ENCODE results near the gene AVEN. TPM values are rescaled to one million over a fixed set of nuclear protein-coding genes. Genes with fewer than 3 reads are reported as not detected.

The AVEN gene
- total RNA-seq, 1 experiment from 2014 or later, result 17.0 TPM

GRCh38 chr15:34043813-34044212 is 4.8 kb upstream of the AVEN start:
- H3K4me3 ChIP-seq (ENCODE audit: low read depth, low read length, poor library complexity, severe bottlenecking), result no peak overlapping the region
- no TSS peak for BruUV-seq (replicated peaks)
- TF ChIP-seq EZH2 (IDR thresholded peaks at IDR 0.05; ENCODE audit: borderline replicate concordance, low read depth, low read length, poor library complexity, severe bottlenecking) (no peak), CTCF (conservative IDR thresholded peaks at IDR 0.05; ENCODE audit: low read depth, low read length) (no peak)
- no peak overlapping the region for H3K27ac ChIP-seq (ENCODE audit: low read depth, low read length, poor library complexity, severe bottlenecking)
- DNase-seq (ENCODE audit: low spot score), result no peak
- intact Hi-C loops (cut with micrococcal nuclease; ENCODE audit: unreplicated experiment), result no loop called here
- no peaks in the 10 kb centered on the region for H3K27me3 ChIP-seq (replicated peaks; ENCODE audit: insufficient read depth, low read depth, low read length, poor library complexity)
- no peaks in the 10 kb centered on the region for H3K36me3 ChIP-seq (ENCODE audit: insufficient read depth, low read length, poor library complexity, severe bottlenecking)
- ChIA-PET POLR2A (ENCODE audit: low non-redundant PET) (no interaction called here), CTCF (no interaction called here)
- H3K9me3 ChIP-seq (ENCODE audit: low read depth, low read length, poor library complexity, severe bottlenecking), result no peaks in the 10 kb centered on the region
- no peaks in the 10 kb centered on the region for H3K4me1 ChIP-seq (ENCODE audit: insufficient read depth, low read length, poor library complexity, severe bottlenecking)

- no peak for DNase-seq (ENCODE audit: low spot score)
- BruUV-seq (replicated peaks), result no TSS peak
These were observed 4.4 kb upstream of the AVEN start for GRCh38 chr15:34043391-34043790.

GRCh38 chr15:34039790-34040113 is 748 bp upstream of the AVEN start:
- DNase-seq (ENCODE audit: low spot score), result no peak
- no TSS peak for BruUV-seq (replicated peaks)
- no peaks in the 10 kb centered on the region for H3K36me3 ChIP-seq (ENCODE audit: insufficient read depth, low read length, poor library complexity, severe bottlenecking)
- intact Hi-C loops (cut with micrococcal nuclease; ENCODE audit: unreplicated experiment), result no loop called here
- no peaks in the 10 kb centered on the region for H3K9me3 ChIP-seq (ENCODE audit: low read depth, low read length, poor library complexity, severe bottlenecking)
- no peak for TF ChIP-seq EZH2 (IDR thresholded peaks at IDR 0.05; ENCODE audit: borderline replicate concordance, low read depth, low read length, poor library complexity, severe bottlenecking)
- TF ChIP-seq CTCF (conservative IDR thresholded peaks at IDR 0.05; ENCODE audit: low read depth, low read length), result no peak
- ChIA-PET CTCF (no interaction called here), POLR2A (ENCODE audit: low non-redundant PET) (no interaction called here)
- H3K27ac ChIP-seq (ENCODE audit: low read depth, low read length, poor library complexity, severe bottlenecking), result no peak overlapping the region
- H3K27me3 ChIP-seq (replicated peaks; ENCODE audit: insufficient read depth, low read depth, low read length, poor library complexity), result no peaks in the 10 kb centered on the region
- no peak overlapping the region for H3K4me3 ChIP-seq (ENCODE audit: low read depth, low read length, poor library complexity, severe bottlenecking)
- H3K4me1 ChIP-seq (ENCODE audit: insufficient read depth, low read length, poor library complexity, severe bottlenecking), result no peaks in the 10 kb centered on the region

More at GRCh38 chr15:34043391-34043790, 4.4 kb upstream of the AVEN start:
- Histone ChIP-seq H3K27ac (ENCODE audit: low read depth, low read length, poor library complexity, severe bottlenecking) (no peak overlapping the region), H3K27me3 (replicated peaks; ENCODE audit: insufficient read depth, low read depth, low read length, poor library complexity) (no peaks in the 10 kb centered on the region), H3K9me3 (ENCODE audit: low read depth, low read length, poor library complexity, severe bottlenecking) (no peaks in the 10 kb centered on the region), H3K4me1 (ENCODE audit: insufficient read depth, low read length, poor library complexity, severe bottlenecking) (no peaks in the 10 kb centered on the region), H3K36me3 (ENCODE audit: insufficient read depth, low read length, poor library complexity, severe bottlenecking) (no peaks in the 10 kb centered on the region), H3K4me3 (ENCODE audit: low read depth, low read length, poor library complexity, severe bottlenecking) (no peak overlapping the region)
- CTCF ChIA-PET, result no interaction called here
- intact Hi-C loops (cut with micrococcal nuclease; ENCODE audit: unreplicated experiment), result no loop called here
- TF ChIP-seq CTCF (conservative IDR thresholded peaks at IDR 0.05; ENCODE audit: low read depth, low read length), result no peak
- no peak for TF ChIP-seq EZH2 (IDR thresholded peaks at IDR 0.05; ENCODE audit: borderline replicate concordance, low read depth, low read length, poor library complexity, severe bottlenecking)
- POLR2A ChIA-PET (ENCODE audit: low non-redundant PET), result no interaction called here
